ENCODE results near the gene SSR4.

- TF ChIP-seq CTCF (optimal IDR thresholded peaks at IDR 0.05 in 1 of 3, IDR thresholded peaks at IDR 0.05 in 1 of 3, conservative IDR thresholded peaks at IDR 0.05 in 1 of 3; ENCODE audit: extremely low read depth in 1 of 3, insufficient read depth in 2 of 3, low read length in 3 of 3), result no peak
- TF ChIP-seq EZH2 (IDR thresholded peaks at IDR 0.05; ENCODE audit: low read length), result no peak
These were observed 9.7 kb downstream of the SSR4 start for GRCh38 chrX:153804100-153804595.
